SJSA1 (cell line): Measurements from ENCODE around the gene MRFAP1L1. TPM values are rescaled to one million over a fixed set of nuclear protein-coding genes. Genes with fewer than 3 reads are reported as not detected.
A peak's percentile ranks its signal among the peaks of the same experiment; 100 is the strongest.
"Not testable (repeated sequence)": the region's sequence is repeated elsewhere in the genome, so short reads cannot be mapped to it uniquely, and the experiment has no call there.

Experiments
- DNase-seq, 2 experiments: peaks; one replicate each; pipeline ENCODE4 v3.0.0-alpha.2; 2015 to 2020; ENCODE audit warnings: low spot score in 2 of 2, low read depth in 1 of 2
- H3K27ac ChIP-seq: fragments of 250-450 bp; sonication (Bioruptor Pico); 2 replicates; pipeline ENCODE4 v1.5.1; 2020; ENCODE audit warnings: mild to moderate bottlenecking, moderate library complexity
- H3K27me3 ChIP-seq: fragments of 250-450 bp; sonication (Bioruptor Pico); replicated peaks from 2 replicates; pipeline ENCODE4 v1.5.1; 2020; ENCODE audit warnings: mild to moderate bottlenecking, moderate library complexity
- H3K36me3 ChIP-seq: fragments of 250-450 bp; sonication (Bioruptor Pico); 2 replicates; pipeline ENCODE4 v1.5.1; 2020; ENCODE audit warnings: mild to moderate bottlenecking
- H3K4me1 ChIP-seq: fragments of 250-450 bp; sonication (Bioruptor Pico); replicated peaks from 2 replicates; pipeline ENCODE4 v1.6.1; 2021; ENCODE audit warnings: mild to moderate bottlenecking
- H3K4me3 ChIP-seq: fragments of 250-450 bp; sonication (Bioruptor Pico); 2 replicates; pipeline ENCODE4 v1.5.1; 2020; ENCODE audit warnings: mild to moderate bottlenecking
- H3K9me3 ChIP-seq: fragments of 250-450 bp; sonication (Bioruptor Pico); replicated peaks from 2 replicates; pipeline ENCODE4 v1.5.1; 2020; ENCODE audit warnings: mild to moderate bottlenecking
- total RNA-seq: library from RNA; depleted of rRNA; stranded (reverse); fragments of >200 nt; shearing (Covaris generic); gene quantifications from 2 replicates; pipeline ENCODE4 v1.2.3, GENCODE V29; 2014

Gene MRFAP1L1
- total RNA-seq, 1 experiment from 2014 or later, result 41.0 TPM

DNA sequence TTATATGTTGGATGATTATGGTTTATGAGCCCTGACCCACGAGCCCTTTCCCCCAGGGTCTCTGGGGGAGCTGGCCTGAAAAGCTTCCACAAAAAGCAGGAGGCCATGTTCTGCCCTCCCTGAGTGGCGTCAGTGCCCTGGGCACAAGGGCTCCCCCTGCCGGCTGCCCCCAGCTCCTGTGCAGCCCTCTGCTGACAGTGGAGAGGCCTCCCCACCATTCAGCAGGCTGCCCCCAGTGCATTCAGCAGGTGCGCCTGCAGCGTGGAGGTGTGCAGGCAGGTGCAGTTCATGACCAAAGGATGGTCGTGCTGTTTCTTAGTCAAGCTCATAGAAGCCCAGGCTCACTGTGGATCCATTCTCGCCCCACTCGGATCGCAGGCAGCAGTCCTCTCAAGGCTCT is 28.5 kb downstream of the MRFAP1L1 start:
- H3K27me3 ChIP-seq, result no peaks in the 10 kb centered on the region
- H3K4me3 ChIP-seq, result no peak overlapping the region
- no peaks in the 10 kb centered on the region for H3K9me3 ChIP-seq
- DNase-seq, result no peak
- peaks cover under 1% of the 10 kb centered on the region; the same call in 1 of the 2 replicates for H3K36me3 ChIP-seq
- no peak overlapping the region for H3K27ac ChIP-seq
- H3K4me1 ChIP-seq, result peaks cover 2% of the 10 kb centered on the region

DNA sequence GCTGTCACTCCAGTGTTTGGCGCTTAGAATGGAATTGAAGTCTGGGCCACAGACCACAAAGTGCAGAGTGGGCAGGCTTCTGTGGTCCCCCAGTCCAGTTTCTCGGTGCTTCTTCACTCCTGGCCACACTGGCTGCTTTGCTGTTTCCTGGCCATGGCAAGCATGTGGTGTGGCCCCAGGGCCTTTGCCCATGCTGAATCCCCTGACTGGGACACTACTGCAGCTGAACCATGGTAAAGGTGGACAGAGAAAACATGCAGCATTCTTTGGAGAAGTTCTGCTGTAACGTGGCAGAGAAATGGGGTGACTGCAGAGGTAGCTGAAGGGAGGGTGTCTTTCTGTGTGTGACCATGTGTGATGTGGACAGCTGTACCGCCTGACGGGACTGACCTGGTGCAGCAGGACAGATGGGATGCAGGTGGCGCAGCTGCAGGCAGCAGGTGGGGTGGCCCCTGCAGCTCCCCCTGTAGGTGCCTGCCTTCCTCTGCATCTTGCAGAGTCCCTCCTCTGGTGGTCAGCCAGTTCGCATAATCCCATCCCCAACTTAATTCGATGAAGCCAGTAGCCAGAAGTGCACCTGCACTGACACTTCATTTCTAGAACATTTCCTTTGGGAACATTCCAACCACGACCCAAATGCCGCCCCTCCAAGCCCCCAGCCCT is 29.2 kb downstream of the MRFAP1L1 start:
- Histone ChIP-seq H3K27ac (no peak overlapping the region), H3K36me3 (peaks cover 4% of the 10 kb centered on the region; the same call in 1 of the 2 replicates), H3K27me3 (no peaks in the 10 kb centered on the region), H3K4me3 (no peak overlapping the region), H3K4me1 (peaks cover 9% of the 10 kb centered on the region), H3K9me3 (no peaks in the 10 kb centered on the region)
- DNase-seq, result no peak

DNA sequence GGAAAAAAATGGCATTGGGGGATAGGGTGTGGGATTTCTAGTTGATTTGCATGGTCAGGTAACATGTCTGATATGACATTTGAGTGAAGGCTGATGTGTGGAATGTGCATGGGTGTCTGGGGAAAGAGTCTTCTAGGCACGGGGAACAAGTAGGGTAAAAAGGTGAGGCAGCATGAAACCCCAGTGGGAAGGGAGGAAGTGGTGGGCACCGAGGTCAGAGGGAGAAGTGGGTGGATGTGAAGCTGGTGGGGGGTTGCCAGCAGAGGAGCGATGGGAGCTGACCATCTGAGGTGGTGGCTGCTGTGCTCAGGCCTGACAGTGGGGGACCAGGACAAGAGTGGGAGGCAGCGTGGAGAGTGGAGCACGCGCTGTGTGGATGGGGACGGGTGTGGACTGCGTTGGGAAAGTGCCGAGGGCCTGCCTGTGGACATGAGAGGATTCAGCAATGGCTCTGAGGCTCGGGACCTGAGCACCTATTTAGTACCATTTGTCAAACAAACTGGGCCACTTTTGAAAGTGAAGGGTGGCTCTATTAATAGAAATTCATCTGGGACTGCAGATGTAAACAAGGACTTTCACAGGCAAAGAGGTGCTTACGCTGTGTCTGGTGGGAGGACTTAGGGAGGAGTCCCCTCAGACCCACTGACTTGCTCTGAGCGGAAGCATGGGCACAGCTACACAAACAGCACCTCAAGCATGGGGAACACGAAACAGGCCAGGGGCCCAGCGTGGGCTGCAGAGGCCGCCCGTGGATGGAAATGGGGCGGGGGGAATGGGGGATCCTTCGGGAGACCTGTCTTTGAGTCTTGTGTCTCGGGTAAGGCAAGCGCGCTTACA is 32.7 kb downstream of the MRFAP1L1 start:
- no peak overlapping the region for H3K27ac ChIP-seq
- no peak overlapping the region for H3K4me3 ChIP-seq
- peaks cover 4% of the 10 kb centered on the region for H3K36me3 ChIP-seq
- H3K27me3 ChIP-seq, result no peaks in the 10 kb centered on the region
- DNase-seq, result no peak
- no peaks in the 10 kb centered on the region for H3K9me3 ChIP-seq
- H3K4me1 ChIP-seq, result peaks cover 26% of the 10 kb centered on the region

DNA sequence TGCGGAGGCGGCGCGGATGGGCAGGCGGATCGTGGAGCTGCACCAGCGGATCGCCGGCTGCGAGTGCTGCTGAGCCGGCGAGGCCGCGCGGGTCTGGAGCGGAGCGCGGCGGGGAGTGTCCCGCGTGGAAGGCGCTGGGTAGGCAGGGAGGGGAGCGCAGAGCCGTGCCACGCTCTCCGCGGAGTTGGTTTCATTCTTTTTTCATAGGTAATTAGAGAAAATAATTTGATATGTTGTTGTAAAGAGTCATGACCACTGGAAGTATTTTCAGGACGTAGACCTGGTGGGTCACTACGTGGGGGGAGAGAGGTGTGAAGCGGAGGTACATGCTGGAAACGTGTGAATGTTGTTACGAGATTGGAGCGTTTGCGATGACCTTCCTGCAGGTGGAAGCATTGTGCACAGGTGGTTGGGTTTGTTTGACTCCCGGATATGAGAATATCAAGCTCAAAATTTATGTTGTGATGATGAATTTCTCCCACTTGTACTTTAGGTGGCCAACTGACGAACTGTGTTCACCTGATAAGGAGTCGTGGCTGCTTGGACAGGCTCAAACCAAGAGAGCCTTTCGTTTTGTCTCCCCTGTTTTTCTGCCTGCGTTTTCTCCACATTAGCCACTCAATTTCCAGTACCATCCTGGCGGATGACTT is 35.0 kb downstream of the MRFAP1L1 start:
- peaks cover 26% of the 10 kb centered on the region for H3K4me1 ChIP-seq
- H3K27me3 ChIP-seq, result no peaks in the 10 kb centered on the region
- peaks cover 4% of the 10 kb centered on the region for H3K36me3 ChIP-seq
- peak overlapping the region; percentile 75 for H3K4me3 ChIP-seq
- peak in 1 of 2 experiments; percentile 14 for DNase-seq
- no peaks in the 10 kb centered on the region for H3K9me3 ChIP-seq
- H3K27ac ChIP-seq, result no peak overlapping the region

DNA sequence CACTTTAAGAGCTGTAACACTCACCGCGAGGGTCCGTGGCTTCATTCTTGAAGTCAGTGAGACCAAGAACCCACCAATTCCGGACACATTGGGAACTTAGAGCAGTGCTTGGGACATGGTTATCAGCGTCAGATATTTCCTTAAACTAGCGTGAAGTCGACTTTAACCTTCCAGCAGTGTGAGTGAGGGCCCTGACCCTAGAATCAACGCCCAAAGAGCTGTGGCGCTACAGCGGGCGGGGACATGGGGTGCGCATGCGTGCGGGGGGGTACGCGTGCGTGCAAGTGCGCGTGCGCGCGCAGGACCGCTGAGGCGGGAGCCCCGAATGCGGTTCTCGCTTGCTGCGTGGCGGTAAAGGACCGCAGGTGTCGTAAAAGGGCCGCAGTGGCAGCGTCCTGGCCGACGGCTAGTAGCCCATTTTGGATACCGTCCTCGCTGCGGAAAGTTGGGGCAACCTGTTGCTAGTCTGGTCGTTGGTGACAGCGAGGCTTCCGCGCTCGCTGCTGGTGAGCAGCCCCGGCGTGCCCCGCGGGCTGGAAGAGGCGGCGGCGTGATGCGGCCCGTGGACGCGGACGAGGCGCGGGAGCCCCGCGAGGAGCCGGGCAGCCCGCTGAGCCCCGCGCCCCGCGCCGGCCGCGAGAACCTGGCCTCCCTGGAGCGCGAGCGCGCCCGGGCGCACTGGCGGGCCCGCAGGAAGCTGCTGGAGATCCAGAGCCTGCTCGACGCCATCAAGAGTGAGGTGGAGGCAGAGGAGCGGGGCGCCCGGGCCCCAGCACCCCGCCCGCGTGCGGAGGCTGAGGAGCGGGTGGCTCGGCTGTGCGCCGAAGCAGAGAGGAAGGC is 35.8 kb downstream of the MRFAP1L1 start:
- Histone ChIP-seq H3K27me3 (no peaks in the 10 kb centered on the region), H3K36me3 (peaks cover 4% of the 10 kb centered on the region), H3K27ac (0 out of 2 replicates have a peak overlapping the region, but pooled peaks have one; percentile 47), H3K4me1 (peaks cover 30% of the 10 kb centered on the region), H3K4me3 (peak overlapping the region; percentile 75), H3K9me3 (no peaks in the 10 kb centered on the region)
- DNase-seq, result peak; percentile 67 to 85

DNA sequence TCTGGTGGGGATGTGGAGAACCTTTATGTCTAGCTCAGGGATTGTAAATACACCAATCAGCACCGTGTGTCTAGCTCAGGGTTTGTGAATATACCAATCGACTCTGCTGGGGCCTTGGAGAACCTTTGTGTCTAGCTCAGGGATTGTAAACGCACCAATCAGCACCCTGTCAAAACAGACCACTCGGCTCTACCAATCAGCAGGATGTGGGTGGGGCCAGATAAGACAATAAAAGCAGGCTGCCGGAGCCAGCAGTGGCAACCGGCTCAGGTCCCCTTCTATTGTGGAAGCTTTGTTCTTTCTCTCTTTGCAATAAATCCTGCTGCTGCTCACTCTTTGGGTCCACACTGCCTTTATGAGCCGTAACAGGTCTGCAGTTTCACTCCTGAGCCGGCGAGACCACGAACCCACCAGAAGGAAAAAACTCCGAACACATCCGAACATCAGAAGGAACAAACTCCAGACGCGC is 36.4 kb downstream of the MRFAP1L1 start:
- H3K9me3 ChIP-seq, H3K36me3 ChIP-seq, H3K27me3 ChIP-seq: not testable (repeated sequence)
- DNase-seq, result peak in 1 of 2 experiments; percentile 19
- Histone ChIP-seq H3K4me1 (peaks cover 35% of the 10 kb centered on the region), H3K4me3 (peak overlapping the region; percentile 75), H3K27ac (0 out of 2 replicates have a peak overlapping the region, but pooled peaks have one; percentile 47)

DNA sequence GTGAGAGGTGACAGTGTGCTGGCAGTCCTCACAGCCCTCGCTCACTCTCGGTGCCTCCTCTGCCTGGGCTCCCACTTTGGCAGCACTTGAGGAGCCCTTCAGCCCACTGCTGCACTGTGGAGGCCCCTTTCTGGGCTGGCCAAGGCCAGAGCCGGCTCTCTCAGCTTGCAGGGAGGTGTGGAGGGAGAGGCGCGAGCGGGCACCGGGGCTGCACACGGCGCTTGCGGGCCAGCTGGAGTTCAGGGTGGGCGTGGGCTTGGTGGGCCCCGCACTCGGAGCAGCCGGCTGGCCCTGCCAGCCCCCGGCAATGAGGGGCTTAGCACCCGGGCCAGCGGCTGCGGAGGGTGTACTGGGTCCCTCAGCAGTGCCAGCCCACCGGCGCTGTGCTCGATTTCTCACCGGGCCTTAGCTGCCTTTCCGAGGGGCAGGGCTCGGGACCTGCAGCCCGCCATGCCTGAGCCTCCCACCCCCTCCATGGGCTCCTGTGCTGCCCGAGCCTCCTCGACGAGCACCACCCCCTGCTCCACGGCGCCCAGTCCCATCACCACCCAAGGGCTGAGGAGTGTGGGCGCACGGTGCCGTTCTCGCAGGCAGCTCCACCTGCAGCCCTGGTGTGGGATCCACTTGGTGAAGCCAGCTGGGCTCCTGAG is 37.0 kb downstream of the MRFAP1L1 start:
- not testable (repeated sequence) for H3K36me3 ChIP-seq, H3K27ac ChIP-seq, H3K4me3 ChIP-seq, H3K9me3 ChIP-seq, DNase-seq, H3K27me3 ChIP-seq
- peaks cover 38% of the 10 kb centered on the region for H3K4me1 ChIP-seq

- no peak for DNase-seq
- peaks cover 38% of the 10 kb centered on the region for H3K4me1 ChIP-seq
- no peaks in the 10 kb centered on the region for H3K9me3 ChIP-seq
- peaks cover 4% of the 10 kb centered on the region for H3K36me3 ChIP-seq
- H3K4me3 ChIP-seq, result no peak overlapping the region
- no peaks in the 10 kb centered on the region for H3K27me3 ChIP-seq
- no peak overlapping the region for H3K27ac ChIP-seq
These were observed 37.5 kb downstream of the MRFAP1L1 start for GRCh38 chr4:6672131-6672530.

DNA sequence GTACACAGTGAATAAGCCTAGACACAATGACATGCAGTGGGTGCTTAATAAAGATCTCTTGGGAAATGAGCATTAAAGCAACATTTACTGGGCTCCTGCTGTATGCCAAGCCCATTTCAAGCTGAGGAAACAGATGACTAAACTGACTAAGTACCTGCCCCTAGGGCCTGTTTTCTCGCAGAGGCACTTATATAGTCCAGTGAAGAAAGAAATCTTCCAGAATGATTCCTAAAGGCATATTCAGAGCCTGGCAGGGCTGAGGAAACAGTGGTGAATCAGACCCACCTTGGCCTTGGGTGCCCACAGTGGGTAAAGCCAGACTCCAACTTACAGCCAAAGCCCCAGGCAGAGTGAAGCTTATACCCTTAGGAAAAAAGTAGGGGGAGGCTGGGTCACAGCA is 38.0 kb downstream of the MRFAP1L1 start:
- peaks cover 4% of the 10 kb centered on the region for H3K36me3 ChIP-seq
- DNase-seq, result no peak
- H3K27me3 ChIP-seq, result no peaks in the 10 kb centered on the region
- peaks cover 38% of the 10 kb centered on the region for H3K4me1 ChIP-seq
- H3K4me3 ChIP-seq, result no peak overlapping the region
- H3K9me3 ChIP-seq, result no peaks in the 10 kb centered on the region
- H3K27ac ChIP-seq, result no peak overlapping the region

DNA sequence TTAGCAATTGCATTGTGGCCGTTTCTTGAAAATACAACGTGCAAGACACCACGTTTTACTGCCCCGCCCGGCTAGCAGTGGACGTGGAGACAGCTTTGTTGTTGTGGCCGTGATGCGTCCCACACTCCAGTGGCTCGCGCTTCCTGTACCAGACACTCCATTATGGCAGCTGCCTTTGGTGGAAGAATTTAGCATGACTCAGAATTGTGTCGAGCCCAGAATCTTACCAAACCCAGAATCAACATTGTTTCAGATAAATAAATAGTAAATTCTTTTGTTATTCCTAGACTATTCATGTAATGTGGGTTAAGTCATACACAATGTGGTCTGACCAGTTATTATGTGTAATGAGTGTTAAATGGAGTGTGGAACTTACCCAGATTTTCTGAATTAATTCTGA is 41.3 kb downstream of the MRFAP1L1 start:
- Histone ChIP-seq H3K36me3 (no peaks in the 10 kb centered on the region), H3K9me3 (no peaks in the 10 kb centered on the region), H3K4me3 (no peak overlapping the region), H3K27me3 (peaks cover 9% of the 10 kb centered on the region; the same call in 1 of the 2 replicates), H3K4me1 (peaks cover 16% of the 10 kb centered on the region), H3K27ac (no peak overlapping the region; the same call in 1 of the 2 replicates)
- peak; percentile 72 to 77 for DNase-seq

GRCh38 chr4:6665320-6665654 is 44.4 kb downstream of the MRFAP1L1 start:
- no peaks in the 10 kb centered on the region for H3K36me3 ChIP-seq
- H3K27me3 ChIP-seq, result peaks cover 14% of the 10 kb centered on the region; the same call in 1 of the 2 replicates
- DNase-seq, result no peak
- H3K4me1 ChIP-seq, result peaks cover 15% of the 10 kb centered on the region
- no peak overlapping the region for H3K4me3 ChIP-seq
- no peaks in the 10 kb centered on the region for H3K9me3 ChIP-seq
- H3K27ac ChIP-seq, result no peak overlapping the region

- Histone ChIP-seq H3K4me1 (peaks cover 10% of the 10 kb centered on the region), H3K36me3 (no peaks in the 10 kb centered on the region), H3K27me3 (peaks cover 18% of the 10 kb centered on the region), H3K9me3 (no peaks in the 10 kb centered on the region), H3K27ac (no peak overlapping the region), H3K4me3 (no peak overlapping the region)
- no peak for DNase-seq
These were observed 45.9 kb downstream of the MRFAP1L1 start for GRCh38 chr4:6663596-6664393.
